Prostate gland (tissue), 2 donors: ENCODE data around the gene C1orf105. TPM values are rescaled to one million over a fixed set of nuclear protein-coding genes. Genes with fewer than 3 reads are reported as not detected.

Experiments
- DNase-seq: peaks from one replicate; pipeline ENCODE4 v3.0.0-alpha.2; 2019; ENCODE audit warnings: low spot score
- H3K27ac ChIP-seq, 2 donors: fragments of 200-600 bp; sonication (generic); 2 replicates each; pipeline ENCODE4 v1.5.1; 2017 to 2019
- H3K27me3 ChIP-seq: fragments of 200-600 bp; sonication (generic); replicated peaks from 2 replicates; pipeline ENCODE4 v1.5.1; 2019; ENCODE audit not compliant: insufficient read depth
- H3K36me3 ChIP-seq, 2 donors: fragments of 200-600 bp; sonication (generic); 1 replicate in 1 of 2; 2 replicates in 1 of 2; pipeline versions ENCODE4 v1.5.1 to v1.8.1; 2017 to 2019
- H3K4me1 ChIP-seq: fragments of 200-600 bp; sonication (generic); replicated peaks from 2 replicates; pipeline ENCODE4 v1.5.1; 2019
- H3K4me3 ChIP-seq, 2 donors: fragments of 200-600 bp; sonication (generic); 2 replicates each; pipeline ENCODE4 v1.5.1; 2017 to 2019
- H3K9me3 ChIP-seq: fragments of 200-600 bp; sonication (generic); 2 replicates; pipeline ENCODE4 v1.5.1; 2017
- POLR2A ChIP-seq: fragments of 450-650 bp; IDR thresholded peaks from one replicate; pipeline ENCODE4 v1.6.1; 2016; ENCODE audit warnings: antibody characterized with exemption, mild to moderate bottlenecking
- POLR2AphosphoS5 ChIP-seq: sonication (generic); formaldehyde crosslinking; IDR thresholded peaks from one replicate; pipeline ENCODE4 v1.6.1; 2017; ENCODE audit warnings: antibody characterized with exemption
- WGBS: methylation state at CpG from one replicate; pipeline ENCODE4 v1.1.5; 2018; 5-methylcytosine and 5-hydroxymethylcytosine counted together
- intact Hi-C: fragments of 100-400 bp; cut with DNase I; formaldehyde crosslinking; loops from one replicate; pipeline ENCODE4 v1.14.2; 2022
- total RNA-seq, 2 donors: library from RNA; depleted of rRNA; stranded (reverse); fragments of >200 nt; gene quantifications; one replicate each; pipeline ENCODE4 v1.1.0, GENCODE V29; 2016
- TF ChIP-seq, protein P1 (sequence below), 4 experiments: fragments of 200-600 bp in 2 of 4; fragments of 450-650 bp in 2 of 4; sonication (generic) in 2 of 4; IDR thresholded peaks; 1 replicate in 3 of 4; 2 replicates in 1 of 4; pipeline ENCODE4 v1.5.1; 2016 to 2019; ENCODE audit warnings: antibody characterized with exemption in 4 of 4, mild to moderate bottlenecking in 2 of 4, moderate library complexity in 2 of 4

C1orf105 gene
- total RNA-seq, 2 donors from 2014 or later, result 0.36 to 1.4 TPM

DNA sequence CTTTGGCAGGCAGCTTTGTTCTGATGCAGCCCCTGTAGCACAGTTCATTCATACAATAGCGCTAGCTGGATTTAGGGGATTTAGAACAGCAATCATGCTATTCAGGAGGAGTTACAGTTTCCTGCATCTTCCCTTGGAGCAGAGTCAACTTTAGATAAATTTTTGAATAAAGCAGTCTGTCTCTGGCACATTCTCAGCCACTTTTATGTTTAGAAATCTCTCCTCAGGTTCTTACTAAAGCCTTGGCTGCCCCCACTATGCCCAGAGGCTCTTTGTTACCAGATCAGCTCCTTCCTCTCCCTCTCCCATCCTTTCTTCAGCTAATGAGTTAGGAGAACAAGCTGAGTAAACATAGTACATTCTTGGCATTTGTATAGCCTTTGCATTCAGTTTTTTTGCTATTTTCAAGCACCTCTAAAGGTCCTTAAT lies 40.4 kb downstream of the C1orf105 start:
- no peak for DNase-seq
- no peaks in the 10 kb centered on the region for H3K27me3 ChIP-seq

DNA sequence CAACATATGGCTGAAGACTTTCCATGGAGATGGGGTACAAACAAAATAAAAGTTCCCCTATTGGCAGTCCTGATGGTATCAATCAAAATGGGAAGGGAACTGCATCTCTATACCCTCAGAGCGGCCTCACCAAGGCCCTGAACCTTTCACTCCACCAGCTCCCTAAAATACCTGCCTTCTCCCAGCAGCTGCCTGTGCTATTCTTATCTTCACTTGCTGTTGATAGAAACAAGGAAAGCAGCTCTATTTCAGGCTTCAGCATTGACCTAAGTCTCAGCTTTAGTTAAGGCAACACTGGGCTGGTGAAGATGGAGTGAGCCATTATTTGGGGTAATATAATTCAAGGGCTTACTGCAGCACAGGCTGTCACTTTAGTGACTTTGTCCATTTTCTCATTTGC lies 45.1 kb downstream of the C1orf105 start:
- TF ChIP-seq, protein P1, sequence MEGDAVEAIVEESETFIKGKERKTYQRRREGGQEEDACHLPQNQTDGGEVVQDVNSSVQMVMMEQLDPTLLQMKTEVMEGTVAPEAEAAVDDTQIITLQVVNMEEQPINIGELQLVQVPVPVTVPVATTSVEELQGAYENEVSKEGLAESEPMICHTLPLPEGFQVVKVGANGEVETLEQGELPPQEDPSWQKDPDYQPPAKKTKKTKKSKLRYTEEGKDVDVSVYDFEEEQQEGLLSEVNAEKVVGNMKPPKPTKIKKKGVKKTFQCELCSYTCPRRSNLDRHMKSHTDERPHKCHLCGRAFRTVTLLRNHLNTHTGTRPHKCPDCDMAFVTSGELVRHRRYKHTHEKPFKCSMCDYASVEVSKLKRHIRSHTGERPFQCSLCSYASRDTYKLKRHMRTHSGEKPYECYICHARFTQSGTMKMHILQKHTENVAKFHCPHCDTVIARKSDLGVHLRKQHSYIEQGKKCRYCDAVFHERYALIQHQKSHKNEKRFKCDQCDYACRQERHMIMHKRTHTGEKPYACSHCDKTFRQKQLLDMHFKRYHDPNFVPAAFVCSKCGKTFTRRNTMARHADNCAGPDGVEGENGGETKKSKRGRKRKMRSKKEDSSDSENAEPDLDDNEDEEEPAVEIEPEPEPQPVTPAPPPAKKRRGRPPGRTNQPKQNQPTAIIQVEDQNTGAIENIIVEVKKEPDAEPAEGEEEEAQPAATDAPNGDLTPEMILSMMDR (IDR thresholded peaks at IDR 0.05), result no peak
- TF ChIP-seq POLR2AphosphoS5 (no peak), POLR2A (no peak)
- WGBS, result 100% methylated on average over 1 of the region's 1 CpG
- DNase-seq, result no peak
- no peaks in the 10 kb centered on the region for H3K9me3 ChIP-seq
- H3K27ac ChIP-seq, result no peak overlapping the region
- no peaks in the 10 kb centered on the region for H3K27me3 ChIP-seq
- H3K4me3 ChIP-seq, result no peak overlapping the region
- H3K36me3 ChIP-seq, result no peaks in the 10 kb centered on the region
- intact Hi-C loops, result no loop called here
- H3K4me1 ChIP-seq, result no peaks in the 10 kb centered on the region

More for the DNA sequence above, 40.4 kb downstream of the C1orf105 start:
- Histone ChIP-seq H3K36me3 (no peaks in the 10 kb centered on the region), H3K4me3 (no peak overlapping the region), H3K4me1 (no peaks in the 10 kb centered on the region), H3K27ac (no peak overlapping the region), H3K9me3 (no peaks in the 10 kb centered on the region)
- WGBS, result 32% methylated on average over 1 of the region's 1 CpG
- intact Hi-C loops, result no loop called here
- TF ChIP-seq POLR2AphosphoS5 (no peak), POLR2A (no peak)
- TF ChIP-seq, protein P1 (IDR thresholded peaks at IDR 0.05), result no peak

DNA sequence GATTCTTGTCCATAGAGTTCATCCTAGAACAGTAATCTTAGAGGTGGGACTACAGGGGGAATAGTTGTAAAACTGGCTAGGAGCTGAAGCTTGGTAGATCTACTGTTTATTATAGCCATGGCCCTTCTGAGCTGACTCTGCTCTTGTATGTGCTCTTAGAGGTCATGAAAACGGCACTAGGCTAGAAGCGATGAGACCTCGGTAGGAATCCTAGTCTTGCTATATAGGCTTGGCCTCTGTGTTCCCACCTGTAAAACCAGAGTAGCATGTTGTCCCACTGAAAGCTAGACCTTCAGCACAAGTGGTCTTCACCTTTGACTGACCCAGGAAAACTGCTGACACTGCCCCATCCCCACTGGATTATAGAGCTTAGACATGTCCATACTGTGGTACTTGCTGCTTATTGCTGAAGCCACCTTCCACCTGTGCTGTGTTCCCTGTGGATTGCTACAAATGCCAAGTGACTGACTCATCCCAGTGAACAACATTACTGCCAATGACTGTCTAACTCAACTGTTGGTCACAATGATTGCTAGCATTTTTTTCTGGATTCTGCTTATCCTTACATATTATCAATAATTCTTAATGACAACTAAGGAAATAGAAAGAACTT lies 46.4 kb downstream of the C1orf105 start:
- Histone ChIP-seq H3K36me3 (no peaks in the 10 kb centered on the region), H3K27me3 (no peaks in the 10 kb centered on the region), H3K9me3 (no peaks in the 10 kb centered on the region), H3K27ac (no peak overlapping the region), H3K4me1 (no peaks in the 10 kb centered on the region), H3K4me3 (no peak overlapping the region)
- intact Hi-C loops, result no loop called here
- no peak for TF ChIP-seq POLR2A
- no peak for TF ChIP-seq POLR2AphosphoS5
- TF ChIP-seq, protein P1 (IDR thresholded peaks at IDR 0.05), result no peak
- no peak for DNase-seq
- WGBS, result 97% methylated on average over 3 of the region's 3 CpGs

DNA sequence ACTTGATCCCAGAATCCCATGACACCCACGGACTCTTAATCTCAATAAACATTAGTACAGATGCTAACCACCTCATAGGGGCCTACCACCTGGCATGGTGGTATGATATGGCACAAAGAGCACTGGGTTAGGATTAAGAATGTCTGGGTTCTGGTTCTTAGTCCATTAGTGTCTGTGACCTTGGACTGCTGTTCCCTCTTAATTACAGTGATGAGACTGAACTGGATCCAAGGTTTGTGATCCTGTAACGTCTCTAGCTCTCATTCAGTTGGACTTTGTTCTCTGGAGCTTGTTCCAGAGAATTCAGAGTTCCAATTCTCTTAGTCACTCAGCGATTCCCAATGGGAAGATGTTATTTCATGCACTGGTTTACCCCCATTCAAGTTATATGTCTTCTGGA lies 47.0 kb downstream of the C1orf105 start:
- no peak overlapping the region for H3K27ac ChIP-seq
- no peaks in the 10 kb centered on the region for H3K9me3 ChIP-seq
- H3K4me1 ChIP-seq, result no peaks in the 10 kb centered on the region
- no peaks in the 10 kb centered on the region for H3K27me3 ChIP-seq
- H3K4me3 ChIP-seq, result no peak overlapping the region
- DNase-seq, result no peak
- 59% methylated on average over 3 of the region's 3 CpGs for WGBS
- no peak for TF ChIP-seq POLR2AphosphoS5
- TF ChIP-seq, protein P1 (IDR thresholded peaks at IDR 0.05), result no peak
- no peak for TF ChIP-seq POLR2A
- no peaks in the 10 kb centered on the region for H3K36me3 ChIP-seq
- intact Hi-C loops, result no loop called here

DNA sequence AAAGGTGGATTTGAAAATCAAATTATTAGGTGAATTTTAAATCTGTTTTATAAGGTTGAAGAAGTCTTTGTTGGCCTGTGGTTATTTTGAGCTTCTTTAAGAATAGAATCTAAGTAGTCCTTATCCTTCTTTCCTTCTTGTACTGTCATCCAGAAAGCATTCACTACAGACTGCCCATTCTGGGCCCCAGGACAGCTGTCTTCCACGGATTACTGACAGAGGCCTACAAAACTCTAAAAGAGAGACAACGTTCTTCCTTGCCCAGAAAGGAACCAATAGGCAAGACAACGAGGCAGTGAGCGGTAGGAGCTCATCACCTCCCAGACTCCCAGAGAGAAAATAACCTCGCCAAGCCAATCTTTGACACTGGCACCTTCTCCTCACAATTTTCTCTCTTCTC lies 47.8 kb downstream of the C1orf105 start:
- Histone ChIP-seq H3K27ac (no peak overlapping the region), H3K36me3 (no peaks in the 10 kb centered on the region), H3K27me3 (no peaks in the 10 kb centered on the region), H3K9me3 (no peaks in the 10 kb centered on the region), H3K4me3 (no peak overlapping the region), H3K4me1 (no peaks in the 10 kb centered on the region)
- DNase-seq, result no peak
- TF ChIP-seq POLR2A (no peak), POLR2AphosphoS5 (no peak)
- TF ChIP-seq, protein P1 (IDR thresholded peaks at IDR 0.05), result no peak
- intact Hi-C loops, result no loop called here
- 87% methylated on average over 5 of the region's 5 CpGs for WGBS
